IPS-15b (cell line): ENCODE results near the gene BGLAP.

Experiments
- H3K27me3 ChIP-seq: one replicate; pipeline ENCODE4 v1.6.1; 2013; ENCODE audit warnings: low read length; ENCODE audit not compliant: control insufficient read depth, insufficient read depth
- H3K36me3 ChIP-seq: one replicate; pipeline ENCODE4 v1.6.1; 2013; ENCODE audit warnings: low read length; ENCODE audit not compliant: control insufficient read depth, insufficient read depth
- H3K4me1 ChIP-seq: one replicate; pipeline ENCODE4 v1.6.1; 2013; ENCODE audit warnings: mild to moderate bottlenecking, low read length; ENCODE audit not compliant: control insufficient read depth, insufficient read depth
- H3K4me3 ChIP-seq: one replicate; pipeline ENCODE4 v1.5.1; 2013; ENCODE audit warnings: low read depth, low read length
- H3K9ac ChIP-seq: one replicate; pipeline ENCODE4 v1.6.1; 2013; ENCODE audit warnings: low read depth, mild to moderate bottlenecking, low read length
- H3K9me3 ChIP-seq: one replicate; pipeline ENCODE4 v1.6.1; 2013; ENCODE audit warnings: mild to moderate bottlenecking, low read length; ENCODE audit not compliant: control insufficient read depth, insufficient read depth

The BGLAP gene

GRCh38 chr1:156246241-156246780 is 4.3 kb downstream of the BGLAP start:
- Histone ChIP-seq H3K4me1 (no peaks in the 10 kb centered on the region), H3K36me3 (peaks cover 21% of the 10 kb centered on the region), H3K4me3 (no peak overlapping the region), H3K9me3 (no peaks in the 10 kb centered on the region), H3K9ac (no peak overlapping the region), H3K27me3 (no peaks in the 10 kb centered on the region)

GRCh38 chr1:156246781-156247459 is 4.9 kb downstream of the BGLAP start:
- H3K4me1 ChIP-seq, result no peaks in the 10 kb centered on the region
- no peaks in the 10 kb centered on the region for H3K27me3 ChIP-seq
- no peak overlapping the region for H3K4me3 ChIP-seq
- no peak overlapping the region for H3K9ac ChIP-seq
- H3K9me3 ChIP-seq, result no peaks in the 10 kb centered on the region
- H3K36me3 ChIP-seq, result peaks cover 27% of the 10 kb centered on the region

GRCh38 chr1:156247460-156248322 is 5.7 kb downstream of the BGLAP start, which contains the start of gene PAQR6:
TSS of gene PAQR6 (minus strand) at chr1:156248056. CDS start at chr1:156246731, 1,325 bp downstream.
- no peak within 1 kb of the TSS for H3K4me3 ChIP-seq
- no peaks in the 10 kb centered on the region for H3K27me3 ChIP-seq
- H3K36me3 ChIP-seq, result peaks cover 35% of the 10 kb centered on the region
- no peak within 1 kb of the TSS for H3K9ac ChIP-seq
- no peaks in the 10 kb centered on the region for H3K4me1 ChIP-seq
- H3K9me3 ChIP-seq, result no peaks in the 10 kb centered on the region

GRCh38 chr1:156248323-156248683 is 6.3 kb downstream of the BGLAP start:
- Histone ChIP-seq H3K36me3 (peaks cover 41% of the 10 kb centered on the region), H3K4me3 (no peak overlapping the region), H3K9ac (no peak overlapping the region), H3K4me1 (no peaks in the 10 kb centered on the region), H3K9me3 (no peaks in the 10 kb centered on the region), H3K27me3 (no peaks in the 10 kb centered on the region)

- H3K9me3 ChIP-seq, result no peaks in the 10 kb centered on the region
- peaks cover 49% of the 10 kb centered on the region for H3K36me3 ChIP-seq
- H3K4me3 ChIP-seq, result no peak overlapping the region
- H3K4me1 ChIP-seq, result no peaks in the 10 kb centered on the region
- H3K9ac ChIP-seq, result no peak overlapping the region
- no peaks in the 10 kb centered on the region for H3K27me3 ChIP-seq
Measured at GRCh38 chr1:156249593-156249992, 7.6 kb downstream of the BGLAP start.

GRCh38 chr1:156251527-156251926 is 9.5 kb downstream of the BGLAP start:
- Histone ChIP-seq H3K9me3 (no peaks in the 10 kb centered on the region), H3K4me1 (no peaks in the 10 kb centered on the region), H3K36me3 (peaks cover 53% of the 10 kb centered on the region), H3K9ac (no peak overlapping the region), H3K4me3 (no peak overlapping the region), H3K27me3 (no peaks in the 10 kb centered on the region)

- Histone ChIP-seq H3K9ac (no peak overlapping the region), H3K27me3 (no peaks in the 10 kb centered on the region), H3K36me3 (peaks cover 70% of the 10 kb centered on the region)
Measured at GRCh38 chr1:156253634-156254033, 11.7 kb downstream of the BGLAP start.

GRCh38 chr1:156257711-156258110 is 15.7 kb downstream of the BGLAP start:
- Histone ChIP-seq H3K9me3 (no peaks in the 10 kb centered on the region), H3K36me3 (peaks cover 67% of the 10 kb centered on the region)

More at GRCh38 chr1:156253634-156254033, 11.7 kb downstream of the BGLAP start:
- Histone ChIP-seq H3K9me3 (no peaks in the 10 kb centered on the region), H3K4me3 (no peak overlapping the region), H3K4me1 (no peaks in the 10 kb centered on the region)

GRCh38 chr1:156258859-156259258 is 16.9 kb downstream of the BGLAP start:
- H3K27me3 ChIP-seq, result no peaks in the 10 kb centered on the region
- no peak overlapping the region for H3K9ac ChIP-seq
- no peak overlapping the region for H3K4me3 ChIP-seq
- H3K9me3 ChIP-seq, result no peaks in the 10 kb centered on the region
- peaks cover 64% of the 10 kb centered on the region for H3K36me3 ChIP-seq
- H3K4me1 ChIP-seq, result no peaks in the 10 kb centered on the region

More at GRCh38 chr1:156257711-156258110, 15.7 kb downstream of the BGLAP start:
- no peak overlapping the region for H3K4me3 ChIP-seq
- H3K9ac ChIP-seq, result no peak overlapping the region
- H3K4me1 ChIP-seq, result no peaks in the 10 kb centered on the region
- no peaks in the 10 kb centered on the region for H3K27me3 ChIP-seq

- Histone ChIP-seq H3K36me3 (peaks cover 67% of the 10 kb centered on the region), H3K9ac (no peak overlapping the region)
Measured at GRCh38 chr1:156259805-156260204, 17.8 kb downstream of the BGLAP start.

GRCh38 chr1:156260896-156261295 is 18.9 kb downstream of the BGLAP start:
- Histone ChIP-seq H3K9me3 (no peaks in the 10 kb centered on the region), H3K4me1 (no peaks in the 10 kb centered on the region), H3K36me3 (peaks cover 78% of the 10 kb centered on the region), H3K27me3 (no peaks in the 10 kb centered on the region), H3K4me3 (no peak overlapping the region), H3K9ac (no peak overlapping the region)

More at GRCh38 chr1:156259805-156260204, 17.8 kb downstream of the BGLAP start:
- no peaks in the 10 kb centered on the region for H3K4me1 ChIP-seq
- H3K4me3 ChIP-seq, result no peak overlapping the region
- no peaks in the 10 kb centered on the region for H3K9me3 ChIP-seq
- H3K27me3 ChIP-seq, result no peaks in the 10 kb centered on the region
